GM12801 (cell line): ENCODE results near the gene XYLT1.

ENCODE experiments used
- TF ChIP-seq, protein P1 (sequence below): IDR thresholded peaks from one replicate; pipeline ENCODE4 v1.5.1; 2011; ENCODE audit warnings: control low read depth; ENCODE audit not compliant: insufficient read length; ENCODE audit errors: extremely low read depth

The XYLT1 gene

DNA sequence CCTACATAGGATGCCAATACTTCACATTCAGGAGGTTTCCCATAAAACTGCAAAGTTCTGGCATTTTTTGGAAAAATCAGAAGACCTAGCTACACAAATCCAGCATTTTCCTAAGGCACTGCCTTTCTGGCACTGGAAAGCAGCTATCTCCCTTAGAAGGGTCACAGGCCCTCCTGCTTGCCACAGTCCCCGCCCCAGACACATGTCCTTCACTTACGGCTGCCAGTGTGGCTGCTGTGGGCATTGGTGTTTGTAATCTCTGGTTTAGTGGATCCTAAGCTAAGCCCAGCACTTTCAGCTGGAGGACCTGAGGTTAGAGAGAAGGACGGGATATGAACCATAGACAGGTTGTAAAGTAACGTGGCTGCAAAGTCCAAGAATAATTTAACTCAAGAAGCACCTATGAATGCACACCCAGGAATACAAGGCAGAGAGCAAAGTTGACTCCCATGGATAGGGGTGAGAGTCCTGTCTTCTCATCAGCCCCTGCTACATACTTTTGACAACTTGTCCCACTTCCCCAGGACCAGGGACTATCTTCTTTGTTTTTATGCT lies 100.0 kb downstream of the XYLT1 start:
- TF ChIP-seq, protein P1, sequence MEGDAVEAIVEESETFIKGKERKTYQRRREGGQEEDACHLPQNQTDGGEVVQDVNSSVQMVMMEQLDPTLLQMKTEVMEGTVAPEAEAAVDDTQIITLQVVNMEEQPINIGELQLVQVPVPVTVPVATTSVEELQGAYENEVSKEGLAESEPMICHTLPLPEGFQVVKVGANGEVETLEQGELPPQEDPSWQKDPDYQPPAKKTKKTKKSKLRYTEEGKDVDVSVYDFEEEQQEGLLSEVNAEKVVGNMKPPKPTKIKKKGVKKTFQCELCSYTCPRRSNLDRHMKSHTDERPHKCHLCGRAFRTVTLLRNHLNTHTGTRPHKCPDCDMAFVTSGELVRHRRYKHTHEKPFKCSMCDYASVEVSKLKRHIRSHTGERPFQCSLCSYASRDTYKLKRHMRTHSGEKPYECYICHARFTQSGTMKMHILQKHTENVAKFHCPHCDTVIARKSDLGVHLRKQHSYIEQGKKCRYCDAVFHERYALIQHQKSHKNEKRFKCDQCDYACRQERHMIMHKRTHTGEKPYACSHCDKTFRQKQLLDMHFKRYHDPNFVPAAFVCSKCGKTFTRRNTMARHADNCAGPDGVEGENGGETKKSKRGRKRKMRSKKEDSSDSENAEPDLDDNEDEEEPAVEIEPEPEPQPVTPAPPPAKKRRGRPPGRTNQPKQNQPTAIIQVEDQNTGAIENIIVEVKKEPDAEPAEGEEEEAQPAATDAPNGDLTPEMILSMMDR, result no peak

DNA sequence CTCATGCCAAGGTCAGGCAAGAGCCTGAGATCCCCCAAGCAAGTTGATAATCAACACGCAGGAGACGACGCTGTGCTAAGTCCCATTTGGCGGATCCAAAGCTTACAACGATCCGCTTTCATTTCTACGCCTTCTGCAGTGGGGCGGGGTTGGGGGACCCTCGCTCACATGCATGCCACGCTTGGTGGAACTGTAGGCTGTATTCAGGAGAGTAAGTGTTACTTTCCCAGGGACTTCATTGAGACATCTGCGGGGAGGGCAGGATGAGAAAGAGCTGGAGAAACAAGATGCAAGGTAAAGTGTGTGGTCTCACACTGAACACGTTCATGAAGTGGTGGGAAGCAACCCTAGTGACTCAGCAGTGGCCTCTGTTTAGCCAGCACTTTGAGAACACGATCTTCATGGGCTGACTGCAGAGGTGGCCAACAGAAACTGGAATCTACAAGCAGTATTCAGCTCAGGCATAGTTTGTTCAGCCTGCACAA lies 100.5 kb downstream of the XYLT1 start:
- TF ChIP-seq, protein P1, result no peak

DNA sequence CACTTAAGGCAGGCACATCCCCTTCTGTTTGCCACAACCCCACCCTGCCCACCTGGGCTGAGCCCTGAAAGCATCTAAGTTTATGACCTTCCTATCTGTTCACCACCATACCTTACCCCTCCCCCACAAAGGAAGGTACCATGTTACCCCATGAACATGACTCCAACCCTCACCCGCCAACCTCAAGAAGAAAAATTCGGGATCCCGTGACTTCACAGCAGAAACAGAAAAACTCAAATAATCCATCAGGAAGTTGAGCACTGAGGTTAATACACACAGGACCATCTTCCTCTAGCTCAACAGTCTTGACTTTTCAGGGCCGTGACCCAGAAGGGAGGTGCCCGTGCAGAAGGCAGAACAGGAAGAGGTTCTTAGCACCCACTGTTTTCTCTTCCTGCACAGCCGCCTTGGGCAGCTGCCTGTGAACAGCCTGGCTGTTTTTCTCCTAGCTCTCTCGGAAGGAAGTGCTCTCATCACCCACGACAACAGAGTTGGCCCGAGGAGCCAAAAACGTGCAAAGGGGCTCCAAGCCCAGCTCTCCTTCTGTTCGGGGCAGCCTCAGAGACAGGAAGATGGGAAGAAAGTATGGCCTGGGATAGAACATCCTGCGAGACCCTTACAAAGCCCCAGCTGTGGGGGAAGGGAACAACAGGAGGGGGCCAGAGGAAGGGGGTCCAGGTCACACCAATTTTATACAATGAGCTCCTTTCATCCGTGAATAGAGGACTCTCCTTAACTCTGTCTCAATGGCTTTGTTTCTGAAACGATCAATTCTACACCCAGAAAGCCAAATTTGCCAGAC lies 101.1 kb downstream of the XYLT1 start:
- TF ChIP-seq, protein P1, result no peak

DNA sequence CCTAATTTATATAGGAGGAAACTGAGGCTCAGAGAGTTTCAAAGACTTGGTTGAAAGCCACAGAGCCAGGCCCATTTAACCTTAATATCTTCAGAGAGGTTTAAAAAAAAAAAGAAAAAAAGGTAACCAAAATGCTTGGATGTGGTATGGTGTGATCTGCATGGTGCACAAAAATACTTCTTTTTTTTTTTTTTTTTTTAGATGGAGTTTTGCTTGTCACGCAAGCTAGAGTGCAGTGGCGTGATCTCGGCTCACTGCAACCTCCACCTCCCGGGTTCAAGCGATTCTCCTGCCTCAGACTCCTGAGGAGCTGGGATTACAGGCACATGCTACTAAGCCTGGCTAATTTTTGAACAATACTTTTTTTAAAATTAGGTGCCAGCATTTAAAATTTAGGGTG lies 101.8 kb downstream of the XYLT1 start:
- TF ChIP-seq, protein P1, result no peak

DNA sequence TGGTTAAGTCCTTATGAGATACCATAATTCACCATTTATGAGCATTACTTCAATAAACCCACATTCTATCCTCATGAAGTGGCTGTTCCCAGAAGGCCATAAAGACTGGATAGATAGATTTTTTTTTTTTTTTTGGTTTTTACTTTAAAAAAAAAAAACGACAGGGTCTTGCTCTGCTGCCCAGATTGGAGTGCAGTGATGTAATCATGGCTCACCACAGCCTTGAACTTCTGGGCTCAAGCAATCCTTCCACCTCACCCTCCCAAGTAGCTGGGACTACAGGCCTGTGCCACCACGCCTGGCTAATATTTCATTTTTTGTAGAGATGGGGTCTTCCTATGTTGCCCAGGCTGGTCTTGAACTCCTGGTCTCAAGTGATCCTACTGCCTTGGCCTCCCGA lies 102.3 kb downstream of the XYLT1 start:
- TF ChIP-seq, protein P1, result no peak

DNA sequence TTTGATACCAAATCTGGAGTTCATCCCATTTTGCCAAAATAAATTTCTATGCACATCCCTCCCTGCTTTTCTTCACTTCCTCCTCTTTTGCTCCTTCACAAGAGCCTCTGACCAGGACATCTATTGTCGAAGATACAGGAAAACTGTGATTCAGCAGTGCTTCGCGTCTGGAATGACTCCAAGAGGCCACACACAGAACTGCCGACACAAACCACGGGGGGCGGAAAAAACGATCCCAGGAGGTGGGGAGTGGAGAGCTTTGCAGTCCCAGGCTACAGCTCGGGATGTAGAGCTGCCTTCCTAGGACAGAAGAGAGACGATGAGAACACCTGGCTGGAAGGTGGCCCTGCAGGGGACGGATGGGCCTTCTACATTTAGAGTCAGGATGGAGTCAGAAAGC lies 102.8 kb downstream of the XYLT1 start:
- TF ChIP-seq, protein P1, result no peak

DNA sequence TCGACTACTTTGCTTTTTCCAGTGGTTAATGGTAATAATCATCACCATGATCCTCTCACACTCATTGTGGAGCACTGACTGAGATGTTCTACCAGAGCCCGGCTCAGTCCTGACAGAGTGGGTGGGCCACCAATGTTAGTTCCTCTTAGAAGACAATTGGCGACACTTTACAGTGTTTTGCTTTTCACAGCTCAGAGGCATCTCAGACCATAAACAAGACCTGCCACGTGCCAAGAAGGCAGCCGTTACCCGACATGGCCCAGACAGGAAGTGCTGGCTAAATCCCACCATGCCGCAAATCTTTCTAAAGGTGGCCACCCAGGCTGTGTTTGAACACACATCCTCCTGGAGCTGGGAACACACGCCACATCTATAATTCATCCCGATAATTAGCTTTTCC lies 103.7 kb downstream of the XYLT1 start:
- TF ChIP-seq, protein P1, result no peak
